IMR-90 (cell line): Measurements from ENCODE around the gene ST3GAL5. TPM values are rescaled to one million over a fixed set of nuclear protein-coding genes. Genes with fewer than 3 reads are reported as not detected.
A peak's percentile ranks its signal among the peaks of the same experiment; 100 is the strongest.

ENCODE experiments used
- ATAC-seq: fragments of 200-7000 bp; cut with Tn5 transposase; 2 replicates; pipeline ENCODE4 v1.9.1; 2020; ENCODE audit warnings: low read depth, mild to moderate bottlenecking, moderate library complexity
- BruUV-seq: library from RNA; stranded (reverse); fragments of 400-500 nt; replicated peaks from 2 replicates; lab custom pipeline; 2021; lab: Mats Ljungman, UMichigan
- CTCF ChIA-PET: fragments of 300-600 bp; formaldehyde crosslinking; extraction: SDS; loops from one replicate; lab custom pipeline; 2021; ENCODE audit warnings: antibody characterized with exemption; lab: Yijun Ruan, JAX
- POLR2A ChIA-PET: fragments of 300-600 bp; sonication (Branson Sonifier 250); formaldehyde crosslinking; loops from one replicate; lab custom pipeline; 2022; ENCODE audit warnings: antibody characterized with exemption; ENCODE audit not compliant: unreplicated experiment; lab: Charles Lee
- DNase-seq: peaks from one replicate; pipeline ENCODE4 v3.0.0; 2013
- H2AFZ ChIP-seq: replicated peaks from 2 replicates; pipeline ENCODE3; 2013; ENCODE audit warnings: low read length, mild to moderate bottlenecking; ENCODE audit not compliant: poor library complexity
- H2AK5ac ChIP-seq: 2 replicates; pipeline ENCODE4 v1.6.1; 2013; ENCODE audit warnings: low read depth, low read length, inconsistent platforms
- H2AK9ac ChIP-seq: replicated peaks from 2 replicates; pipeline ENCODE3; 2013; ENCODE audit warnings: mild to moderate bottlenecking, low read depth, low read length, moderate library complexity; ENCODE audit not compliant: poor library complexity
- H2BK120ac ChIP-seq: 2 replicates; pipeline ENCODE4 v1.6.1; 2013; ENCODE audit warnings: low read depth, low read length, inconsistent platforms
- H2BK15ac ChIP-seq: 3 replicates; pipeline ENCODE4 v1.6.1; 2013; ENCODE audit warnings: low read depth, low read length, inconsistent platforms
- H2BK20ac ChIP-seq: 2 replicates; pipeline ENCODE4 v1.6.1; 2013; ENCODE audit warnings: low read depth, mild to moderate bottlenecking, inconsistent platforms, low read length, moderate library complexity
- H2BK5ac ChIP-seq: 2 replicates; pipeline ENCODE4 v1.6.1; 2013; ENCODE audit warnings: mild to moderate bottlenecking, low read depth, low read length, inconsistent platforms; ENCODE audit not compliant: poor library complexity, severe bottlenecking
- H3K14ac ChIP-seq: replicated peaks from 2 replicates; pipeline ENCODE4 v1.6.1; 2013; ENCODE audit warnings: low read depth, low read length, inconsistent platforms
- H3K18ac ChIP-seq: 2 replicates; pipeline ENCODE4 v1.6.1; 2013; ENCODE audit warnings: low read depth, low read length, control low read depth
- H3K23ac ChIP-seq: 2 replicates; pipeline ENCODE4 v1.6.1; 2013; ENCODE audit warnings: low read depth, low read length, inconsistent platforms
- H3K27ac ChIP-seq: 2 replicates; pipeline ENCODE4 v1.5.1; 2013; ENCODE audit warnings: mild to moderate bottlenecking, control low read depth, low read length; ENCODE audit not compliant: insufficient read depth
- H3K27me3 ChIP-seq: 2 replicates; pipeline ENCODE4 v1.6.1; 2013; ENCODE audit warnings: low read length; ENCODE audit not compliant: control insufficient read depth, insufficient read depth
- H3K36me3 ChIP-seq: 2 replicates; pipeline ENCODE4 v1.6.1; 2013; ENCODE audit warnings: low read length, mixed read lengths; ENCODE audit not compliant: control insufficient read depth, insufficient read depth
- H3K4ac ChIP-seq: 2 replicates; pipeline ENCODE4 v1.6.1; 2013; ENCODE audit warnings: low read depth, low read length, inconsistent platforms
- H3K4me1 ChIP-seq: 2 replicates; pipeline ENCODE4 v1.6.1; 2013; ENCODE audit warnings: low read length, mixed read lengths; ENCODE audit not compliant: control insufficient read depth, insufficient read depth
- H3K4me2 ChIP-seq: 2 replicates; pipeline ENCODE4 v1.6.1; 2013; ENCODE audit warnings: low read depth, mild to moderate bottlenecking, control low read depth, low read length, moderate library complexity
- H3K4me3 ChIP-seq: 2 replicates; pipeline ENCODE4 v1.5.1; 2013; ENCODE audit warnings: low read depth, mild to moderate bottlenecking, control low read depth, low read length, moderate library complexity; ENCODE audit not compliant: insufficient read depth
- H3K56ac ChIP-seq: 2 replicates; pipeline ENCODE4 v1.6.1; 2013; ENCODE audit warnings: low read length, inconsistent platforms; ENCODE audit not compliant: insufficient read depth; ENCODE audit errors: extremely low read depth
- H3K79me1 ChIP-seq, 2 experiments: 2 replicates each; pipeline ENCODE4 v1.6.1; 2013; ENCODE audit warnings: low read length in 2 of 2, inconsistent platforms in 1 of 2, low read depth in 1 of 2
- H3K9ac ChIP-seq: 2 replicates; pipeline ENCODE4 v1.6.1; 2013; ENCODE audit warnings: low read depth, low read length, control low read depth
- H3K9me1 ChIP-seq: 2 replicates; pipeline ENCODE4 v1.6.1; 2013; ENCODE audit warnings: low read length, inconsistent platforms; ENCODE audit not compliant: insufficient read depth
- H3K9me3 ChIP-seq: 2 replicates; pipeline ENCODE4 v1.6.1; 2013; ENCODE audit warnings: low read length; ENCODE audit not compliant: control insufficient read depth, insufficient read depth
- H4K20me1 ChIP-seq: 2 replicates; pipeline ENCODE4 v1.6.1; 2013; ENCODE audit warnings: low read length, inconsistent platforms; ENCODE audit not compliant: insufficient read depth
- H4K5ac ChIP-seq: 2 replicates; pipeline ENCODE4 v1.6.1; 2013; ENCODE audit warnings: mild to moderate bottlenecking, low read depth, low read length, control low read depth
- H4K8ac ChIP-seq, 2 experiments: 2 replicates each; pipeline ENCODE4 v1.6.1; 2013; ENCODE audit warnings: low read depth in 2 of 2, low read length in 2 of 2, control low read depth in 1 of 2, inconsistent platforms in 1 of 2
- H4K91ac ChIP-seq: 2 replicates; pipeline ENCODE4 v1.6.1; 2013; ENCODE audit warnings: low read depth, low read length, inconsistent platforms; ENCODE audit not compliant: insufficient read depth
- CEBPB ChIP-seq: IDR thresholded peaks from 2 replicates; pipeline ENCODE4 v1.6.1; 2012; ENCODE audit warnings: low read depth, low read length, improper control_type of control experiment
- CHD1 ChIP-seq: IDR thresholded peaks from 2 replicates; pipeline ENCODE4 v1.6.1; 2012; ENCODE audit warnings: low read depth, low read length, improper control_type of control experiment
- MAFK ChIP-seq: IDR thresholded peaks from 2 replicates; pipeline ENCODE4 v1.6.1; 2012; ENCODE audit warnings: low read depth, low read length, improper control_type of control experiment
- MAZ ChIP-seq: IDR thresholded peaks from 2 replicates; pipeline ENCODE4 v1.6.1; 2012; ENCODE audit warnings: low read depth, mild to moderate bottlenecking, low read length, improper control_type of control experiment, moderate library complexity, borderline replicate concordance
- MXI1 ChIP-seq: IDR thresholded peaks from 2 replicates; pipeline ENCODE4 v1.6.1; 2012; ENCODE audit warnings: low read depth, mild to moderate bottlenecking, low read length, moderate library complexity, borderline replicate concordance
- NFE2L2 ChIP-seq: fragments of 150-350 bp; IDR thresholded peaks from 2 replicates; pipeline ENCODE4 v1.6.1; 2016; ENCODE audit warnings: low read depth, mild to moderate bottlenecking, low read length
- POLR2A ChIP-seq: IDR thresholded peaks from 2 replicates; pipeline ENCODE4 v1.6.1; 2012; ENCODE audit warnings: mild to moderate bottlenecking, low read depth, low read length
- RAD21 ChIP-seq: IDR thresholded peaks from 2 replicates; pipeline ENCODE4 v1.6.1; 2012; ENCODE audit warnings: low read length, improper control_type of control experiment
- RCOR1 ChIP-seq: IDR thresholded peaks from 2 replicates; pipeline ENCODE4 v1.6.1; 2012; ENCODE audit warnings: mild to moderate bottlenecking, low read length, improper control_type of control experiment; ENCODE audit not compliant: insufficient replicate concordance
- SMC3 ChIP-seq: fragments of 150-350 bp; IDR thresholded peaks from 2 replicates; pipeline ENCODE4 v1.6.1; 2016; ENCODE audit warnings: low read depth, mild to moderate bottlenecking, antibody characterized with exemption, low read length, moderate library complexity
- WGBS, 2 experiments: methylation state at CpG; one replicate each; pipeline versions ENCODE4 v1.1.5 to v1.1.7; 2013; ENCODE audit warnings: missing lambda C conversion rate in 2 of 2; ENCODE audit not compliant: insufficient read length in 1 of 2; ENCODE audit errors: extremely low coverage in 2 of 2; 5-methylcytosine and 5-hydroxymethylcytosine counted together
- dilution Hi-C: fragments of 300-500 bp; cut with HindIII; formaldehyde crosslinking; loops from one replicate; pipeline ENCODE4 v1.14.3; 2018; ENCODE audit warnings: low sequenced_read_pairs; ENCODE audit not compliant: unreplicated experiment
- in situ Hi-C: fragments of 300-500 bp; cut with MboI; formaldehyde crosslinking; loops from 3 replicates; pipeline ENCODE4 v1.14.3; 2019; ENCODE audit warnings: low sequenced_read_pairs, inconsistent platforms, mixed read lengths
- intact Hi-C: fragments of 100-400 bp; cut with micrococcal nuclease; formaldehyde crosslinking; loops from 2 replicates; pipeline ENCODE4 v1.10.0; 2022
- polyA plus RNA-seq, 3 experiments: library from polyadenylated mRNA; depleted of rRNA; stranded (reverse); fragments of >200 nt; gene quantifications; 2 replicates each; pipeline ENCODE4 v1.2.3, GENCODE V29; 2012; ENCODE audit warnings: low replicate concordance in 1 of 3
- total RNA-seq: library from RNA; depleted of rRNA; stranded (reverse); fragments of >200 nt; gene quantifications from 2 replicates; pipeline ENCODE4 v1.2.3, GENCODE V29; 2012
- TF ChIP-seq, protein P1 (sequence below): fragments of 150-350 bp; IDR thresholded peaks from 2 replicates; pipeline ENCODE4 v1.6.1; 2017; ENCODE audit warnings: mild to moderate bottlenecking, antibody characterized with exemption, low read length, low read depth
- TF ChIP-seq, protein P2 (sequence below): conservative IDR thresholded peaks from 2 replicates; pipeline ENCODE4 v1.5.1; 2012; ENCODE audit warnings: mild to moderate bottlenecking, low read depth, low read length, improper control_type of control experiment
- TF ChIP-seq, protein P3 (sequence below): fragments of 150-350 bp; IDR thresholded peaks from 2 replicates; pipeline ENCODE4 v1.6.1; 2016; ENCODE audit warnings: low read depth, mild to moderate bottlenecking, low read length, moderate library complexity, borderline replicate concordance

ST3GAL5 gene
- total and polyA plus RNA-seq, 2 of the 4 experiments (the other 2 are of a cell fraction), result 16.8 to 21.0 TPM

DNA sequence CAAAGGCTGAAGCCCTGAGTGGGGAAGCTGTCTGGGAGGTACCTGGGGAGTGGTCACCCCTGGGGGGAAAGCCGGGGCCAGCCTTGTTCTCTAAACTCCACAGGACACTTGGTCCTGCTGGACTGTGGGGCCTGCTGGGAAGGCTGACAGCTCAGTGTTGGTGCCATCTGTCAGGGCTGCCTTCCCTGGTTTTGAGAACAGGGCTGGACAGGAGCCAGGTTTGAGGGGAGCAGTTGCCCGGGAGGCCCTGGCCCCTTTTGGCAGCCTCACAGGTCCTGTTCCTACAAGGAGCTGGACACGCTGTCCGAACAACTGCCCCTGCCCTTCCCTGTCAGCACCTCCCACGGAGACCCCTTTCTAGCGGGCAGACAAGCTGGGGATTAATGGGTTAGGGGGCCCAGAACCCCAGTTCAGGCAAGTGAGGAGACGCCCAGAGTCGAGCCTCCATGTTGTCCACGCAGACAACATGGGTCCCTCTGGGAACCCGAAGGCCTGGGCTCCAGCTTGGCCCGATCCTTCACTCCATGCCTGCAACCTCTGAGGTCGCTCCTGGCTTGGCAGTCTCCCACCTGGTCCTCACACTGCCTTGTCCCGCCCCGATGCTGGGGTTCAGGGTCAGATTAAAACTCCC lies 94.2 kb downstream of the ST3GAL5 start (continued):
- TF ChIP-seq MXI1 (no peak), CEBPB (no peak)

DNA sequence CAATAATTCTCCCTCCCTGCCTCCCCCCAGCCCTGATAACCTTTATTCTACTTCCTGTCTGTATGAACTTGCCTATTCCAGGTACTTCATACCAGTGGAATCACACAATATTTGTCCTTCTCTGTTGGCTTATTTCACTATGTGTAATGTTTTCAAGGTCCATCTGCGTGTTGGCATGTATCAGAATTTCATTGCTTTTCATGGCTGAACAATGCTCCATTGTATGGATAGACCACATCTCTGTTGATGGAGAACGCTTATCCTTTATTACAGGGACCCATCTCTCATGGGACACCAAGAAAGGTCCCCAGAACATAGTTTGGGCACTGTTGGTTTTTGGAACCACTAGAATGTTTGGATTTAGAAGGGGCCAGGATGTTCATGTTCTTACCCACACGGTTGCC lies 94.8 kb downstream of the ST3GAL5 start:
- Histone ChIP-seq H3K18ac (peak overlapping the region; percentile 2; the same call in 1 of the 2 replicates), H4K5ac (no peak overlapping the region), H4K91ac (peak overlapping the region; percentile 97), H3K4me1 (peaks cover 42% of the 10 kb centered on the region), H4K20me1 (no peaks in the 10 kb centered on the region), H3K36me3 (peaks cover 1% of the 10 kb centered on the region), H3K27ac (no peak overlapping the region), H2BK120ac (peak overlapping the region; percentile 97), H3K4me2 (no peak overlapping the region), H2BK15ac (peak overlapping the region; percentile 80; the same call in 2 of the 3 replicates), H2AFZ (no peak overlapping the region), H2AK5ac (peak overlapping the region; percentile 46; the same call in 1 of the 2 replicates), H3K56ac (no peak overlapping the region), H3K9me3 (no peaks in the 10 kb centered on the region), H2BK5ac (no peak overlapping the region), H3K4ac (peak overlapping the region; percentile 39), H3K9ac (no peak overlapping the region), H2AK9ac (peak overlapping the region; percentile 52), H3K4me3 (no peak overlapping the region), H4K8ac (peak overlapping the region; percentile 31 to 42; a peak in 2 of 4 replicates), H3K9me1 (peaks cover 16% of the 10 kb centered on the region), H3K27me3 (no peaks in the 10 kb centered on the region), H2BK20ac (peak overlapping the region; percentile 53), H3K14ac (peak overlapping the region; percentile 59), H3K79me1 (no peaks in the 10 kb centered on the region), H3K23ac (no peak overlapping the region)
- ChIA-PET CTCF (no interaction called here), POLR2A (no interaction called here)
- in situ Hi-C loops, result no loop called here
- DNase-seq, result no peak
- dilution Hi-C loops, result no loop called here
- intact Hi-C loops, result no loop called here
- WGBS, 2 experiments, result 100% methylated on average over 1 of the region's 3 CpGs; no CpG with 5 or more reads in 1 of the 2 experiments
- BruUV-seq, result no TSS peak
- no peak for ATAC-seq
- TF ChIP-seq MAZ (no peak), NFE2L2 (no peak), SMC3 (no peak), RAD21 (no peak), CHD1 (no peak), MAFK (no peak), MXI1 (no peak), POLR2A (no peak), RCOR1 (no peak)
- TF ChIP-seq, protein P1, sequence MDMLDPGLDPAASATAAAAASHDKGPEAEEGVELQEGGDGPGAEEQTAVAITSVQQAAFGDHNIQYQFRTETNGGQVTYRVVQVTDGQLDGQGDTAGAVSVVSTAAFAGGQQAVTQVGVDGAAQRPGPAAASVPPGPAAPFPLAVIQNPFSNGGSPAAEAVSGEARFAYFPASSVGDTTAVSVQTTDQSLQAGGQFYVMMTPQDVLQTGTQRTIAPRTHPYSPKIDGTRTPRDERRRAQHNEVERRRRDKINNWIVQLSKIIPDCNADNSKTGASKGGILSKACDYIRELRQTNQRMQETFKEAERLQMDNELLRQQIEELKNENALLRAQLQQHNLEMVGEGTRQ, result no peak
- TF ChIP-seq, protein P2, sequence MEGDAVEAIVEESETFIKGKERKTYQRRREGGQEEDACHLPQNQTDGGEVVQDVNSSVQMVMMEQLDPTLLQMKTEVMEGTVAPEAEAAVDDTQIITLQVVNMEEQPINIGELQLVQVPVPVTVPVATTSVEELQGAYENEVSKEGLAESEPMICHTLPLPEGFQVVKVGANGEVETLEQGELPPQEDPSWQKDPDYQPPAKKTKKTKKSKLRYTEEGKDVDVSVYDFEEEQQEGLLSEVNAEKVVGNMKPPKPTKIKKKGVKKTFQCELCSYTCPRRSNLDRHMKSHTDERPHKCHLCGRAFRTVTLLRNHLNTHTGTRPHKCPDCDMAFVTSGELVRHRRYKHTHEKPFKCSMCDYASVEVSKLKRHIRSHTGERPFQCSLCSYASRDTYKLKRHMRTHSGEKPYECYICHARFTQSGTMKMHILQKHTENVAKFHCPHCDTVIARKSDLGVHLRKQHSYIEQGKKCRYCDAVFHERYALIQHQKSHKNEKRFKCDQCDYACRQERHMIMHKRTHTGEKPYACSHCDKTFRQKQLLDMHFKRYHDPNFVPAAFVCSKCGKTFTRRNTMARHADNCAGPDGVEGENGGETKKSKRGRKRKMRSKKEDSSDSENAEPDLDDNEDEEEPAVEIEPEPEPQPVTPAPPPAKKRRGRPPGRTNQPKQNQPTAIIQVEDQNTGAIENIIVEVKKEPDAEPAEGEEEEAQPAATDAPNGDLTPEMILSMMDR, result no peak
- TF ChIP-seq, protein P3, sequence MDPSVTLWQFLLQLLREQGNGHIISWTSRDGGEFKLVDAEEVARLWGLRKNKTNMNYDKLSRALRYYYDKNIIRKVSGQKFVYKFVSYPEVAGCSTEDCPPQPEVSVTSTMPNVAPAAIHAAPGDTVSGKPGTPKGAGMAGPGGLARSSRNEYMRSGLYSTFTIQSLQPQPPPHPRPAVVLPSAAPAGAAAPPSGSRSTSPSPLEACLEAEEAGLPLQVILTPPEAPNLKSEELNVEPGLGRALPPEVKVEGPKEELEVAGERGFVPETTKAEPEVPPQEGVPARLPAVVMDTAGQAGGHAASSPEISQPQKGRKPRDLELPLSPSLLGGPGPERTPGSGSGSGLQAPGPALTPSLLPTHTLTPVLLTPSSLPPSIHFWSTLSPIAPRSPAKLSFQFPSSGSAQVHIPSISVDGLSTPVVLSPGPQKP, result no peak
